ENCODE measurements around the gene CYP1B1.

Gene CYP1B1

GRCh38 chr2:38039121-38039910, 36.6 kb downstream of the CYP1B1 start:
- H3K27me3 ChIP-seq (ENCODE audit: insufficient read depth, low read length), result no peaks in the 10 kb centered on the region
- no peaks in the 10 kb centered on the region for H3K79me2 ChIP-seq (ENCODE audit: insufficient read depth, low read length)
- no peak overlapping the region for H2AFZ ChIP-seq (ENCODE audit: low read length)
- no peaks in the 10 kb centered on the region for H3F3A ChIP-seq (ENCODE audit: insufficient read depth, low read length)
- H3K9me2 ChIP-seq (ENCODE audit: low read depth, low read length), result peaks cover 2% of the 10 kb centered on the region; the same call in 1 of the 2 replicates
- no peaks in the 10 kb centered on the region for H3K36me3 ChIP-seq (ENCODE audit: insufficient read depth, low read length)
- no peak overlapping the region for H3K4me2 ChIP-seq (ENCODE audit: low read length)
- H4K20me1 ChIP-seq (ENCODE audit: insufficient read depth, low read length), result no peaks in the 10 kb centered on the region
- TF ChIP-seq EZH2 (IDR thresholded peaks at IDR 0.05; ENCODE audit: borderline replicate concordance, low read length), result no peak
- TF ChIP-seq, protein P1, sequence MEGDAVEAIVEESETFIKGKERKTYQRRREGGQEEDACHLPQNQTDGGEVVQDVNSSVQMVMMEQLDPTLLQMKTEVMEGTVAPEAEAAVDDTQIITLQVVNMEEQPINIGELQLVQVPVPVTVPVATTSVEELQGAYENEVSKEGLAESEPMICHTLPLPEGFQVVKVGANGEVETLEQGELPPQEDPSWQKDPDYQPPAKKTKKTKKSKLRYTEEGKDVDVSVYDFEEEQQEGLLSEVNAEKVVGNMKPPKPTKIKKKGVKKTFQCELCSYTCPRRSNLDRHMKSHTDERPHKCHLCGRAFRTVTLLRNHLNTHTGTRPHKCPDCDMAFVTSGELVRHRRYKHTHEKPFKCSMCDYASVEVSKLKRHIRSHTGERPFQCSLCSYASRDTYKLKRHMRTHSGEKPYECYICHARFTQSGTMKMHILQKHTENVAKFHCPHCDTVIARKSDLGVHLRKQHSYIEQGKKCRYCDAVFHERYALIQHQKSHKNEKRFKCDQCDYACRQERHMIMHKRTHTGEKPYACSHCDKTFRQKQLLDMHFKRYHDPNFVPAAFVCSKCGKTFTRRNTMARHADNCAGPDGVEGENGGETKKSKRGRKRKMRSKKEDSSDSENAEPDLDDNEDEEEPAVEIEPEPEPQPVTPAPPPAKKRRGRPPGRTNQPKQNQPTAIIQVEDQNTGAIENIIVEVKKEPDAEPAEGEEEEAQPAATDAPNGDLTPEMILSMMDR (IDR thresholded peaks at IDR 0.05; ENCODE audit: low read length), result no peak
- H3K9me3 ChIP-seq (ENCODE audit: low read length), result no peaks in the 10 kb centered on the region
- H3K27ac ChIP-seq (ENCODE audit: low read depth, low read length, poor library complexity, severe bottlenecking), result no peak overlapping the region
- H3K4me3 ChIP-seq (ENCODE audit: low read depth, low read length, poor library complexity, severe bottlenecking), result no peak overlapping the region
- no peak overlapping the region for H3K9ac ChIP-seq (ENCODE audit: low read length)
- H3K4me1 ChIP-seq (ENCODE audit: insufficient read depth, low read length, severe bottlenecking), result no peaks in the 10 kb centered on the region

- H3K9me2 ChIP-seq (ENCODE audit: low read depth, low read length), result no peaks in the 10 kb centered on the region
- no peaks in the 10 kb centered on the region for H3K9me3 ChIP-seq (ENCODE audit: low read length)
- no peak overlapping the region for H3K4me2 ChIP-seq (ENCODE audit: low read length)
- no peak overlapping the region for H3K9ac ChIP-seq (ENCODE audit: low read length)
- no peaks in the 10 kb centered on the region for H3F3A ChIP-seq (ENCODE audit: insufficient read depth, low read length)
- no peaks in the 10 kb centered on the region for H4K20me1 ChIP-seq (ENCODE audit: insufficient read depth, low read length)
- no peaks in the 10 kb centered on the region for H3K27me3 ChIP-seq (ENCODE audit: insufficient read depth, low read length)
- H3K4me1 ChIP-seq (ENCODE audit: insufficient read depth, low read length, severe bottlenecking), result no peaks in the 10 kb centered on the region
- H3K27ac ChIP-seq (ENCODE audit: low read depth, low read length, poor library complexity, severe bottlenecking), result no peak overlapping the region
- no peak overlapping the region for H3K4me3 ChIP-seq (ENCODE audit: low read depth, low read length, poor library complexity, severe bottlenecking)
- no peaks in the 10 kb centered on the region for H3K79me2 ChIP-seq (ENCODE audit: insufficient read depth, low read length)
- no peak overlapping the region for H2AFZ ChIP-seq (ENCODE audit: low read length)
- TF ChIP-seq, protein P1 (IDR thresholded peaks at IDR 0.05; ENCODE audit: low read length), result no peak
- no peak for TF ChIP-seq EZH2 (IDR thresholded peaks at IDR 0.05; ENCODE audit: borderline replicate concordance, low read length)
- H3K36me3 ChIP-seq (ENCODE audit: insufficient read depth, low read length), result no peaks in the 10 kb centered on the region
Observed at GRCh38 chr2:38038682-38039081, 37.3 kb downstream of the CYP1B1 start.

GRCh38 chr2:38037757-38038621, 38.0 kb downstream of the CYP1B1 start:
- TF ChIP-seq, protein P1 (IDR thresholded peaks at IDR 0.05; ENCODE audit: low read length), result 0 out of 2 replicates have a peak, but pooled peaks have one; percentile 12
- no peak for TF ChIP-seq EZH2 (IDR thresholded peaks at IDR 0.05; ENCODE audit: borderline replicate concordance, low read length)
- Histone ChIP-seq H3K9me2 (ENCODE audit: low read depth, low read length) (no peaks in the 10 kb centered on the region), H3K4me3 (ENCODE audit: low read depth, low read length, poor library complexity, severe bottlenecking) (no peak overlapping the region), H3K4me1 (ENCODE audit: insufficient read depth, low read length, severe bottlenecking) (no peaks in the 10 kb centered on the region), H3K79me2 (ENCODE audit: insufficient read depth, low read length) (no peaks in the 10 kb centered on the region), H3K27me3 (ENCODE audit: insufficient read depth, low read length) (no peaks in the 10 kb centered on the region), H3K27ac (ENCODE audit: low read depth, low read length, poor library complexity, severe bottlenecking) (no peak overlapping the region), H3K4me2 (ENCODE audit: low read length) (no peak overlapping the region), H3K36me3 (ENCODE audit: insufficient read depth, low read length) (no peaks in the 10 kb centered on the region), H3K9me3 (ENCODE audit: low read length) (no peaks in the 10 kb centered on the region), H3F3A (ENCODE audit: insufficient read depth, low read length) (no peaks in the 10 kb centered on the region), H4K20me1 (ENCODE audit: insufficient read depth, low read length) (no peaks in the 10 kb centered on the region), H2AFZ (ENCODE audit: low read length) (no peak overlapping the region), H3K9ac (ENCODE audit: low read length) (no peak overlapping the region)

Measured in OCI-LY1 (cell line).